DOHH2 (cell line): ENCODE results near the gene MAML2.

Experiments used
- H3F3A ChIP-seq: fragments of 200-600 bp; sonication (generic), shearing (Covaris generic); 2 replicates; pipeline ENCODE4 v1.6.0; 2016; ENCODE audit warnings: antibody characterized with exemption, mild to moderate bottlenecking; ENCODE audit not compliant: control insufficient read depth, insufficient read depth
- H3K27ac ChIP-seq: fragments of 200-600 bp; sonication (generic); 2 replicates; pipeline ENCODE4 v1.5.1; 2014; ENCODE audit warnings: low read depth, mild to moderate bottlenecking, low read length, moderate library complexity
- H3K27me3 ChIP-seq: fragments of 200-600 bp; sonication (generic); 2 replicates; pipeline ENCODE4 v1.6.1; 2014; ENCODE audit warnings: mild to moderate bottlenecking, low read length, mixed read lengths; ENCODE audit not compliant: control insufficient read depth
- H3K36me3 ChIP-seq: fragments of 200-600 bp; sonication (generic); 2 replicates; pipeline ENCODE4 v1.6.1; 2014; ENCODE audit warnings: mild to moderate bottlenecking, low read length, moderate library complexity, mixed read lengths; ENCODE audit not compliant: control insufficient read depth
- H3K4me1 ChIP-seq: fragments of 200-600 bp; sonication (generic); 2 replicates; pipeline ENCODE4 v1.6.1; 2014; ENCODE audit warnings: mild to moderate bottlenecking, low read length, mixed read lengths; ENCODE audit not compliant: control insufficient read depth
- H3K4me2 ChIP-seq: fragments of 200-600 bp; sonication (generic); 2 replicates; pipeline ENCODE4 v1.6.0; 2014; ENCODE audit warnings: mild to moderate bottlenecking, low read length, moderate library complexity
- H3K4me3 ChIP-seq: fragments of 200-600 bp; sonication (generic); 2 replicates; pipeline ENCODE4 v1.5.1; 2014; ENCODE audit warnings: mild to moderate bottlenecking, low read length, mixed read lengths
- H3K79me2 ChIP-seq: fragments of 200-600 bp; sonication (generic); 2 replicates; pipeline ENCODE4 v1.6.1; 2014; ENCODE audit warnings: mild to moderate bottlenecking, low read length, mixed read lengths; ENCODE audit not compliant: control insufficient read depth
- H3K9me2 ChIP-seq: fragments of 200-600 bp; sonication (generic); replicated peaks from 2 replicates; pipeline ENCODE4 v1.6.1; 2014; ENCODE audit warnings: mild to moderate bottlenecking, low read length, mixed read lengths; ENCODE audit not compliant: control insufficient read depth
- H3K9me3 ChIP-seq: fragments of 200-600 bp; sonication (generic); 2 replicates; pipeline ENCODE4 v1.6.1; 2014; ENCODE audit warnings: antibody characterized with exemption, low read length, mixed read lengths; ENCODE audit not compliant: control insufficient read depth, insufficient read depth
- H4K20me1 ChIP-seq: fragments of 200-600 bp; sonication (generic); 2 replicates; pipeline ENCODE4 v1.6.0; 2014; ENCODE audit warnings: low read depth, mild to moderate bottlenecking, antibody characterized with exemption, low read length, moderate library complexity; ENCODE audit not compliant: control insufficient read depth, insufficient read depth
- CTCF ChIP-seq: fragments of 200-600 bp; sonication (generic); IDR thresholded peaks from one replicate; pipeline ENCODE4 v1.5.1; 2014; ENCODE audit warnings: antibody characterized with exemption, mild to moderate bottlenecking, low read depth, low read length; ENCODE audit not compliant: poor library complexity, severe bottlenecking
- EZH2phosphoT487 ChIP-seq: fragments of 200-600 bp; sonication (generic); IDR thresholded peaks from 2 replicates; pipeline ENCODE4 v1.6.1; 2017; ENCODE audit warnings: borderline replicate concordance, mild to moderate bottlenecking, antibody characterized with exemption, low read length, moderate library complexity, mixed read lengths

Gene MAML2

GRCh38 chr11:95933594-95933993 lies 409.4 kb downstream of the MAML2 start:
- no peaks in the 10 kb centered on the region for H3K79me2 ChIP-seq

GRCh38 chr11:95931916-95932315 lies 411.1 kb downstream of the MAML2 start:
- no peak for TF ChIP-seq CTCF
- TF ChIP-seq EZH2phosphoT487: no peak
- H3K27ac ChIP-seq: no peak overlapping the region

More at GRCh38 chr11:95933594-95933993, 409.4 kb downstream of the MAML2 start:
- TF ChIP-seq EZH2phosphoT487: no peak
- TF ChIP-seq CTCF: no peak
- no peak overlapping the region for H3K4me2 ChIP-seq
- 0 out of 2 replicates have a peak, but pooled peaks cover 5% of the 10 kb centered on the region for H3K9me3 ChIP-seq
- H3F3A ChIP-seq: no peaks in the 10 kb centered on the region
- no peak overlapping the region for H3K27ac ChIP-seq
- H4K20me1 ChIP-seq: no peaks in the 10 kb centered on the region
- no peak overlapping the region for H3K4me3 ChIP-seq
- H3K9me2 ChIP-seq: no peaks in the 10 kb centered on the region
- no peaks in the 10 kb centered on the region for H3K36me3 ChIP-seq
- H3K27me3 ChIP-seq: peaks cover 2% of the 10 kb centered on the region; the same call in 1 of the 2 replicates
- H3K4me1 ChIP-seq: no peaks in the 10 kb centered on the region

GRCh38 chr11:95930948-95931347 lies 412.0 kb downstream of the MAML2 start:
- no peaks in the 10 kb centered on the region for H3K36me3 ChIP-seq
- TF ChIP-seq CTCF (no peak), EZH2phosphoT487 (no peak)
- no peak overlapping the region for H3K4me2 ChIP-seq
- H3K27ac ChIP-seq: no peak overlapping the region
- H3K9me2 ChIP-seq: no peaks in the 10 kb centered on the region
- H3K27me3 ChIP-seq: peaks cover 2% of the 10 kb centered on the region; the same call in 1 of the 2 replicates
- 0 out of 2 replicates have a peak, but pooled peaks cover 5% of the 10 kb centered on the region for H3K9me3 ChIP-seq
- no peaks in the 10 kb centered on the region for H3K79me2 ChIP-seq
- no peaks in the 10 kb centered on the region for H4K20me1 ChIP-seq
- no peak overlapping the region for H3K4me3 ChIP-seq
- H3K4me1 ChIP-seq: no peaks in the 10 kb centered on the region
- no peaks in the 10 kb centered on the region for H3F3A ChIP-seq

More at GRCh38 chr11:95931916-95932315, 411.1 kb downstream of the MAML2 start:
- no peaks in the 10 kb centered on the region for H3K36me3 ChIP-seq
- no peaks in the 10 kb centered on the region for H3K9me2 ChIP-seq
- H3K4me1 ChIP-seq: no peaks in the 10 kb centered on the region
- no peaks in the 10 kb centered on the region for H4K20me1 ChIP-seq
- peaks cover 2% of the 10 kb centered on the region; the same call in 1 of the 2 replicates for H3K27me3 ChIP-seq
- no peak overlapping the region for H3K4me2 ChIP-seq
- H3K9me3 ChIP-seq: 0 out of 2 replicates have a peak, but pooled peaks cover 5% of the 10 kb centered on the region
- no peak overlapping the region for H3K4me3 ChIP-seq
- no peaks in the 10 kb centered on the region for H3K79me2 ChIP-seq
- H3F3A ChIP-seq: no peaks in the 10 kb centered on the region
